ENCODE measurements around the gene SH3PXD2A. TPM values are rescaled to one million over a fixed set of nuclear protein-coding genes. Genes with fewer than 3 reads are reported as not detected.

Gene SH3PXD2A
- total and polyA plus RNA-seq, 4 donors, result 23.1 to 41.2 (median 32.7) TPM

- Histone ChIP-seq H3K27ac (ENCODE audit: low read depth, low read length) (peak overlapping the region; percentile 37), H3K27me3 (ENCODE audit: control insufficient read depth, insufficient read depth, low read length) (peaks cover 27% of the 10 kb centered on the region), H3K4me1 (ENCODE audit: control insufficient read depth, insufficient read depth, low read length) (peaks cover 43% of the 10 kb centered on the region), H3K9me3 (ENCODE audit: control insufficient read depth, insufficient read depth, low read length) (no peaks in the 10 kb centered on the region), H3K4me3 (ENCODE audit: low read depth, low read length) (no peak overlapping the region), H3K36me3 (ENCODE audit: control insufficient read depth, insufficient read depth, low read length) (peaks cover 5% of the 10 kb centered on the region)
- DNase-seq (ENCODE audit: low read depth in 4 of 6, low spot score in 6 of 6), result no peak
- 92% methylated on average over 4 of the region's 5 CpGs for WGBS (ENCODE audit: insufficient coverage)
Observed at GRCh38 chr10:103729851-103730250, 125.5 kb downstream of the SH3PXD2A start.

GRCh38 chr10:103727991-103728689, 127.2 kb downstream of the SH3PXD2A start:
- 80% methylated on average over 6 of the region's 7 CpGs for WGBS (ENCODE audit: insufficient coverage)
- H3K27ac ChIP-seq (ENCODE audit: low read depth, low read length), result peak overlapping the region; percentile 87

GRCh38 chr10:103727546-103727963, 127.8 kb downstream of the SH3PXD2A start:
- Histone ChIP-seq H3K27ac (ENCODE audit: low read depth, low read length) (peak overlapping the region; percentile 87), H3K4me3 (ENCODE audit: low read depth, low read length) (no peak overlapping the region), H3K36me3 (ENCODE audit: control insufficient read depth, insufficient read depth, low read length) (peaks cover 12% of the 10 kb centered on the region), H3K9me3 (ENCODE audit: control insufficient read depth, insufficient read depth, low read length) (no peaks in the 10 kb centered on the region), H3K4me1 (ENCODE audit: control insufficient read depth, insufficient read depth, low read length) (peaks cover 36% of the 10 kb centered on the region), H3K27me3 (ENCODE audit: control insufficient read depth, insufficient read depth, low read length) (peaks cover 30% of the 10 kb centered on the region)
- peak; percentile 52 to 94 (median 70) for DNase-seq (ENCODE audit: low read depth in 4 of 6, low spot score in 6 of 6)
- 25% methylated on average over 14 of the region's 14 CpGs for WGBS (ENCODE audit: insufficient coverage)

More at GRCh38 chr10:103727991-103728689, 127.2 kb downstream of the SH3PXD2A start:
- peaks cover 11% of the 10 kb centered on the region for H3K36me3 ChIP-seq (ENCODE audit: control insufficient read depth, insufficient read depth, low read length)
- no peak for DNase-seq (ENCODE audit: low read depth in 4 of 6, low spot score in 6 of 6)
- H3K4me3 ChIP-seq (ENCODE audit: low read depth, low read length), result no peak overlapping the region
- H3K9me3 ChIP-seq (ENCODE audit: control insufficient read depth, insufficient read depth, low read length), result no peaks in the 10 kb centered on the region
- peaks cover 31% of the 10 kb centered on the region for H3K27me3 ChIP-seq (ENCODE audit: control insufficient read depth, insufficient read depth, low read length)
- H3K4me1 ChIP-seq (ENCODE audit: control insufficient read depth, insufficient read depth, low read length), result peaks cover 42% of the 10 kb centered on the region

GRCh38 chr10:103726637-103727036, 128.7 kb downstream of the SH3PXD2A start:
- H3K27ac ChIP-seq (ENCODE audit: low read depth, low read length), result peak overlapping the region; percentile 40
- no peaks in the 10 kb centered on the region for H3K9me3 ChIP-seq (ENCODE audit: control insufficient read depth, insufficient read depth, low read length)
- no peak for DNase-seq (ENCODE audit: low read depth in 4 of 6, low spot score in 6 of 6)
- 100% methylated on average over 1 of the region's 1 CpG for WGBS (ENCODE audit: insufficient coverage)
- peaks cover 30% of the 10 kb centered on the region for H3K27me3 ChIP-seq (ENCODE audit: control insufficient read depth, insufficient read depth, low read length)
- H3K4me3 ChIP-seq (ENCODE audit: low read depth, low read length), result no peak overlapping the region
- H3K4me1 ChIP-seq (ENCODE audit: control insufficient read depth, insufficient read depth, low read length), result peaks cover 33% of the 10 kb centered on the region
- peaks cover 11% of the 10 kb centered on the region for H3K36me3 ChIP-seq (ENCODE audit: control insufficient read depth, insufficient read depth, low read length)

- DNase-seq (ENCODE audit: low read depth in 4 of 6, low spot score in 6 of 6), result no peak
- H3K27me3 ChIP-seq (ENCODE audit: control insufficient read depth, insufficient read depth, low read length), result peaks cover 25% of the 10 kb centered on the region
- no peak overlapping the region for H3K4me3 ChIP-seq (ENCODE audit: low read depth, low read length)
- H3K9me3 ChIP-seq (ENCODE audit: control insufficient read depth, insufficient read depth, low read length), result no peaks in the 10 kb centered on the region
- WGBS (ENCODE audit: insufficient coverage), result 96% methylated on average over 5 of the region's 5 CpGs
- H3K4me1 ChIP-seq (ENCODE audit: control insufficient read depth, insufficient read depth, low read length), result peaks cover 43% of the 10 kb centered on the region
- peaks cover 22% of the 10 kb centered on the region for H3K36me3 ChIP-seq (ENCODE audit: control insufficient read depth, insufficient read depth, low read length)
- no peak overlapping the region for H3K27ac ChIP-seq (ENCODE audit: low read depth, low read length)
Observed at GRCh38 chr10:103725242-103725641, 130.1 kb downstream of the SH3PXD2A start.

GRCh38 chr10:103724771-103725170, 130.6 kb downstream of the SH3PXD2A start:
- H3K4me1 ChIP-seq (ENCODE audit: control insufficient read depth, insufficient read depth, low read length), result peaks cover 44% of the 10 kb centered on the region
- no peak overlapping the region for H3K27ac ChIP-seq (ENCODE audit: low read depth, low read length)
- H3K36me3 ChIP-seq (ENCODE audit: control insufficient read depth, insufficient read depth, low read length), result peaks cover 26% of the 10 kb centered on the region
- no peak for DNase-seq (ENCODE audit: low read depth in 4 of 6, low spot score in 6 of 6)
- whole genome bisulfite sequencing (ENCODE audit: insufficient coverage), result 90% methylated on average over 2 of the region's 2 CpGs
- H3K9me3 ChIP-seq (ENCODE audit: control insufficient read depth, insufficient read depth, low read length), result no peaks in the 10 kb centered on the region
- no peak overlapping the region for H3K4me3 ChIP-seq (ENCODE audit: low read depth, low read length)
- peaks cover 23% of the 10 kb centered on the region for H3K27me3 ChIP-seq (ENCODE audit: control insufficient read depth, insufficient read depth, low read length)

GRCh38 chr10:103724074-103724473, 131.3 kb downstream of the SH3PXD2A start:
- WGBS (ENCODE audit: insufficient coverage), result 95% methylated on average over 6 of the region's 8 CpGs
- Histone ChIP-seq H3K36me3 (ENCODE audit: control insufficient read depth, insufficient read depth, low read length) (peaks cover 28% of the 10 kb centered on the region), H3K27me3 (ENCODE audit: control insufficient read depth, insufficient read depth, low read length) (peaks cover 16% of the 10 kb centered on the region), H3K27ac (ENCODE audit: low read depth, low read length) (no peak overlapping the region), H3K4me1 (ENCODE audit: control insufficient read depth, insufficient read depth, low read length) (peaks cover 39% of the 10 kb centered on the region), H3K4me3 (ENCODE audit: low read depth, low read length) (no peak overlapping the region), H3K9me3 (ENCODE audit: control insufficient read depth, insufficient read depth, low read length) (no peaks in the 10 kb centered on the region)
- no peak for DNase-seq (ENCODE audit: low read depth in 4 of 6, low spot score in 6 of 6)

GRCh38 chr10:103723557-103723956, 131.8 kb downstream of the SH3PXD2A start:
- no peak overlapping the region for H3K4me3 ChIP-seq (ENCODE audit: low read depth, low read length)
- H3K4me1 ChIP-seq (ENCODE audit: control insufficient read depth, insufficient read depth, low read length), result peaks cover 40% of the 10 kb centered on the region
- no peaks in the 10 kb centered on the region for H3K9me3 ChIP-seq (ENCODE audit: control insufficient read depth, insufficient read depth, low read length)
- H3K27ac ChIP-seq (ENCODE audit: low read depth, low read length), result no peak overlapping the region
- peaks cover 29% of the 10 kb centered on the region for H3K36me3 ChIP-seq (ENCODE audit: control insufficient read depth, insufficient read depth, low read length)
- WGBS (ENCODE audit: insufficient coverage), result no CpG with 5 or more reads among the region's 3 CpGs
- H3K27me3 ChIP-seq (ENCODE audit: control insufficient read depth, insufficient read depth, low read length), result peaks cover 15% of the 10 kb centered on the region
- DNase-seq (ENCODE audit: low read depth in 4 of 6, low spot score in 6 of 6), result no peak

- H3K27ac ChIP-seq (ENCODE audit: low read depth, low read length), result no peak overlapping the region
- peaks cover 15% of the 10 kb centered on the region for H3K27me3 ChIP-seq (ENCODE audit: control insufficient read depth, insufficient read depth, low read length)
- DNase-seq (ENCODE audit: low read depth in 4 of 6, low spot score in 6 of 6), result no peak
- H3K9me3 ChIP-seq (ENCODE audit: control insufficient read depth, insufficient read depth, low read length), result no peaks in the 10 kb centered on the region
- H3K36me3 ChIP-seq (ENCODE audit: control insufficient read depth, insufficient read depth, low read length), result peaks cover 26% of the 10 kb centered on the region
- peaks cover 35% of the 10 kb centered on the region for H3K4me1 ChIP-seq (ENCODE audit: control insufficient read depth, insufficient read depth, low read length)
- H3K4me3 ChIP-seq (ENCODE audit: low read depth, low read length), result no peak overlapping the region
- WGBS (ENCODE audit: insufficient coverage), result 80% methylated on average over 7 of the region's 7 CpGs
Observed at GRCh38 chr10:103722632-103723031, 132.7 kb downstream of the SH3PXD2A start.

GRCh38 chr10:103720964-103721335, 134.4 kb downstream of the SH3PXD2A start:
- peaks cover 13% of the 10 kb centered on the region for H3K27me3 ChIP-seq (ENCODE audit: control insufficient read depth, insufficient read depth, low read length)
- WGBS (ENCODE audit: insufficient coverage), result 92% methylated on average over 6 of the region's 6 CpGs
- peaks cover 38% of the 10 kb centered on the region for H3K4me1 ChIP-seq (ENCODE audit: control insufficient read depth, insufficient read depth, low read length)
- no peak overlapping the region for H3K4me3 ChIP-seq (ENCODE audit: low read depth, low read length)
- no peak for DNase-seq (ENCODE audit: low read depth in 4 of 6, low spot score in 6 of 6)
- no peak overlapping the region for H3K27ac ChIP-seq (ENCODE audit: low read depth, low read length)
- no peaks in the 10 kb centered on the region for H3K9me3 ChIP-seq (ENCODE audit: control insufficient read depth, insufficient read depth, low read length)
- H3K36me3 ChIP-seq (ENCODE audit: control insufficient read depth, insufficient read depth, low read length), result peaks cover 26% of the 10 kb centered on the region

All from spinal cord (tissue), 10 donors.